H1 (cell line): ENCODE results near the gene DYRK1A. TPM values are rescaled to one million over a fixed set of nuclear protein-coding genes. Genes with fewer than 3 reads are reported as not detected.

ENCODE experiments used
- CTCF ChIA-PET: fragments of 300-600 bp; sonication (Branson Sonifier 250); formaldehyde crosslinking; loops from one replicate; lab custom pipeline; 2021; ENCODE audit not compliant: partially characterized antibody; lab: Charles Lee
- POLR2A ChIA-PET: fragments of 300-600 bp; sonication (Branson Sonifier 250); formaldehyde crosslinking; loops from one replicate; lab custom pipeline; 2021; ENCODE audit warnings: inconsistent platforms; ENCODE audit not compliant: partially characterized antibody; lab: Charles Lee
- DNase-seq, 2 experiments: peaks; one replicate each; pipeline versions ENCODE4 v3.0.0 to v3.0.0-alpha.2; 2010 to 2022; ENCODE audit warnings: low spot score in 2 of 2, low read depth in 1 of 2, mixed read lengths in 1 of 2
- FAIRE-seq: peaks from 2 replicates; lab custom pipeline; 2011; peaks lifted over from hg19 to GRCh38; lab: Jason Lieb, UNC
- H2AFZ ChIP-seq: 2 replicates; pipeline ENCODE4 v1.8.1; 2012; ENCODE audit warnings: low read length, inconsistent platforms
- H2AK5ac ChIP-seq: 2 replicates; pipeline ENCODE4 v1.6.1; 2013; ENCODE audit warnings: low read depth, low read length
- H2BK120ac ChIP-seq: replicated peaks from 2 replicates; pipeline ENCODE3; 2013; ENCODE audit warnings: low read depth, low read length, inconsistent platforms
- H2BK12ac ChIP-seq: 2 replicates; pipeline ENCODE4 v1.6.1; 2013; ENCODE audit warnings: low read depth, low read length
- H2BK15ac ChIP-seq: 2 replicates; pipeline ENCODE4 v1.6.1; 2013; ENCODE audit warnings: low read length
- H2BK20ac ChIP-seq: 2 replicates; pipeline ENCODE4 v1.6.1; 2013; ENCODE audit warnings: low read length
- H2BK5ac ChIP-seq: 2 replicates; pipeline ENCODE4 v1.6.1; 2013; ENCODE audit warnings: low read depth, low read length
- H3K14ac ChIP-seq: 2 replicates; pipeline ENCODE4 v1.6.1; 2013; ENCODE audit warnings: inconsistent platforms; ENCODE audit not compliant: insufficient read length
- H3K18ac ChIP-seq: 2 replicates; pipeline ENCODE4 v1.6.1; 2013; ENCODE audit warnings: low read length; ENCODE audit errors: extremely low read depth
- H3K23ac ChIP-seq: 2 replicates; pipeline ENCODE4 v1.6.1; 2013; ENCODE audit warnings: inconsistent platforms; ENCODE audit not compliant: insufficient read length
- H3K23me2 ChIP-seq: 2 replicates; pipeline ENCODE4 v1.6.1; 2013; ENCODE audit warnings: low read depth, low read length
- H3K27ac ChIP-seq: 2 replicates; pipeline ENCODE4 v1.6.1; 2011; ENCODE audit warnings: low read depth, low read length, inconsistent platforms
- H3K27me3 ChIP-seq, 4 experiments: replicated peaks in 1 of 4; 1 replicate in 1 of 4; 2 replicates in 3 of 4; pipeline versions ENCODE4 v1.6.1 to v1.8.1; 2011 to 2013; ENCODE audit warnings: low read length in 3 of 4, mild to moderate bottlenecking in 3 of 4, inconsistent platforms in 2 of 4, mixed read lengths in 2 of 4, moderate library complexity in 1 of 4; ENCODE audit not compliant: control insufficient read depth in 3 of 4, insufficient read depth in 3 of 4; ENCODE audit errors: extremely low read depth in 1 of 4
- H3K36me3 ChIP-seq, 4 experiments: 2 replicates each; pipeline versions ENCODE4 v1.6.1 to v1.8.1; 2011 to 2013; ENCODE audit warnings: mild to moderate bottlenecking in 4 of 4, low read length in 3 of 4, moderate library complexity in 2 of 4, control low read depth in 1 of 4, inconsistent platforms in 1 of 4; ENCODE audit not compliant: insufficient read depth in 4 of 4, control insufficient read depth in 2 of 4
- H3K4ac ChIP-seq: replicated peaks from 2 replicates; pipeline ENCODE3; 2013; ENCODE audit warnings: low read length, low read depth, mixed read lengths, inconsistent platforms; ENCODE audit not compliant: insufficient read length
- H3K4me1 ChIP-seq, 4 experiments: replicated peaks in 1 of 4; 1 replicate in 1 of 4; 2 replicates in 3 of 4; pipeline versions ENCODE4 v1.6.1 to v1.8.1; 2011 to 2013; ENCODE audit warnings: low read length in 3 of 4, inconsistent platforms in 2 of 4, mixed read lengths in 1 of 4; ENCODE audit not compliant: insufficient read depth in 4 of 4, control insufficient read depth in 3 of 4
- H3K4me2 ChIP-seq, 2 experiments: 2 replicates each; pipeline versions ENCODE4 v1.6.1 to v1.8.1; 2011 to 2013; ENCODE audit warnings: low read depth in 2 of 2, low read length in 2 of 2, control low read depth in 1 of 2, inconsistent platforms in 1 of 2, mild to moderate bottlenecking in 1 of 2; ENCODE audit not compliant: insufficient read depth in 1 of 2
- H3K4me3 ChIP-seq, 4 experiments: fragments of 200-600, 300-600 bp in 1 of 4; sonication (generic), shearing (Covaris generic), sonication (Bioruptor Twin) in 1 of 4; 2 replicates each; pipeline versions ENCODE4 v1.5.1 to v1.8.1; 2011 to 2016; ENCODE audit warnings: low read length in 4 of 4, low read depth in 3 of 4, control low read depth in 2 of 4, inconsistent platforms in 2 of 4, mild to moderate bottlenecking in 2 of 4, mixed read lengths in 1 of 4, moderate library complexity in 1 of 4; ENCODE audit not compliant: insufficient read depth in 2 of 4; ENCODE audit errors: extremely low read depth in 1 of 4
- H3K56ac ChIP-seq: replicated peaks from 2 replicates; pipeline ENCODE3; 2013; ENCODE audit warnings: low read depth, mild to moderate bottlenecking, mixed read lengths, low read length, inconsistent platforms; ENCODE audit not compliant: insufficient read length
- H3K79me1 ChIP-seq: 2 replicates; pipeline ENCODE4 v1.6.1; 2013; ENCODE audit warnings: low read depth, low read length, control low read depth
- H3K79me2 ChIP-seq, 2 experiments: 2 replicates each; pipeline versions ENCODE4 v1.6.1 to v1.8.1; 2012 to 2013; ENCODE audit warnings: low read length in 2 of 2, mild to moderate bottlenecking in 2 of 2, inconsistent platforms in 1 of 2; ENCODE audit not compliant: insufficient read depth in 2 of 2, control insufficient read depth in 1 of 2
- H3K9ac ChIP-seq, 4 experiments: replicated peaks in 1 of 4; 1 replicate in 1 of 4; 2 replicates in 3 of 4; pipeline versions ENCODE4 v1.6.1 to v1.8.1; 2011 to 2013; ENCODE audit warnings: low read depth in 3 of 4, low read length in 3 of 4, control low read depth in 2 of 4, mild to moderate bottlenecking in 2 of 4, moderate library complexity in 2 of 4, inconsistent platforms in 1 of 4; ENCODE audit errors: extremely low read depth in 1 of 4
- H3K9me3 ChIP-seq, 2 experiments: 2 replicates each; pipeline versions ENCODE4 v1.6.1 to v1.8.1; 2012 to 2013; ENCODE audit warnings: mild to moderate bottlenecking in 2 of 2, moderate library complexity in 2 of 2, control low read depth in 1 of 2, inconsistent platforms in 1 of 2, low read depth in 1 of 2, low read length in 1 of 2, mixed read lengths in 1 of 2; ENCODE audit not compliant: insufficient read depth in 2 of 2
- H4K20me1 ChIP-seq, 2 experiments: replicated peaks in 1 of 2; 2 replicates each; pipeline versions ENCODE3 to v1.8.1; 2011 to 2013; ENCODE audit warnings: inconsistent platforms in 2 of 2, low read length in 2 of 2, mild to moderate bottlenecking in 1 of 2; ENCODE audit not compliant: insufficient read depth in 2 of 2, control insufficient read depth in 1 of 2
- H4K5ac ChIP-seq: 2 replicates; pipeline ENCODE4 v1.6.1; 2013; ENCODE audit warnings: low read length, low read depth, mixed read lengths, inconsistent platforms; ENCODE audit not compliant: insufficient read length
- H4K8ac ChIP-seq: 2 replicates; pipeline ENCODE4 v1.8.0; 2013; ENCODE audit warnings: mild to moderate bottlenecking, moderate library complexity, low read length, inconsistent platforms; ENCODE audit not compliant: insufficient read depth; ENCODE audit errors: extremely low read depth
- H4K91ac ChIP-seq: replicated peaks from 2 replicates; pipeline ENCODE3; 2013; ENCODE audit warnings: low read length, mixed read lengths, inconsistent platforms; ENCODE audit not compliant: insufficient read length
- EP300 ChIP-seq, 2 experiments: IDR thresholded peaks; 1 replicate in 1 of 2; 2 replicates in 1 of 2; pipeline ENCODE4 v1.6.1; 2011 to 2012; ENCODE audit warnings: low read depth in 2 of 2, low read length in 2 of 2, mild to moderate bottlenecking in 2 of 2, borderline replicate concordance in 1 of 2, inconsistent platforms in 1 of 2, moderate library complexity in 1 of 2
- GTF2F1 ChIP-seq: IDR thresholded peaks from 2 replicates; pipeline ENCODE4 v1.6.1; 2012; ENCODE audit warnings: low read depth, low read length, improper control_type of control experiment, borderline replicate concordance
- NRF1 ChIP-seq: IDR thresholded peaks from 2 replicates; pipeline ENCODE4 v1.6.1; 2011; ENCODE audit warnings: mild to moderate bottlenecking, low read depth, low read length, improper control_type of control experiment
- RAD21 ChIP-seq, 2 experiments: IDR thresholded peaks in 1 of 2; conservative IDR thresholded peaks in 1 of 2; 2 replicates each; pipeline ENCODE4 v1.6.1; 2011; ENCODE audit warnings: low read depth in 2 of 2, low read length in 2 of 2, improper control_type of control experiment in 1 of 2, inconsistent platforms in 1 of 2, mild to moderate bottlenecking in 1 of 2, moderate library complexity in 1 of 2
- SAP30 ChIP-seq: fragments of 300-600 bp; sonication (generic); IDR thresholded peaks from 2 replicates; pipeline ENCODE4 v1.7.1; 2012; ENCODE audit warnings: low read length, moderate library complexity, mild to moderate bottlenecking, inconsistent platforms; ENCODE audit not compliant: insufficient read depth, insufficient replicate concordance
- SIX5 ChIP-seq: IDR thresholded peaks from 2 replicates; pipeline ENCODE4 v1.6.1; 2011; ENCODE audit warnings: mild to moderate bottlenecking, low read depth, low read length
- USF2 ChIP-seq: IDR thresholded peaks from 2 replicates; pipeline ENCODE4 v1.6.1; 2011; ENCODE audit warnings: low read length, improper control_type of control experiment
- YY1 ChIP-seq: IDR thresholded peaks from 2 replicates; pipeline ENCODE4 v1.6.1; 2011; ENCODE audit warnings: low read depth, mild to moderate bottlenecking, low read length
- WGBS, 2 experiments: shearing (Covaris generic) in 1 of 2; methylation state at CpG; one replicate each; pipeline versions ENCODE4 v1.1.6 to v1.1.7; 2013 to 2015; ENCODE audit warnings: low lambda C conversion rate in 2 of 2, mixed read lengths in 2 of 2, inconsistent platforms in 1 of 2, low coverage in 1 of 2, missing lambda C conversion rate in 1 of 2; ENCODE audit not compliant: insufficient replicate concordance in 2 of 2, insufficient coverage in 1 of 2, insufficient read length in 1 of 2; ENCODE audit errors: extremely low coverage in 1 of 2, missing lambda C conversion rate in 1 of 2; 5-methylcytosine and 5-hydroxymethylcytosine counted together
- polyA plus RNA-seq, 7 experiments: library from polyadenylated mRNA; depleted of rRNA in 3 of 7; stranded (reverse) in 5 of 7; unstranded in 2 of 7; fragments of >200 nt in 5 of 7; fragments of 200-250 nt in 2 of 7; gene quantifications; 1 replicate in 5 of 7; 2 replicates in 1 of 7; 4 replicates in 1 of 7; pipeline versions ENCODE4 v1.2.1 to v1.2.3, GENCODE V29; 2011 to 2013; ENCODE audit warnings: missing spikeins in 2 of 7, mixed read lengths in 2 of 7
- total RNA-seq: library from RNA; stranded (reverse); fragmentation: NEBNext Ultra II Directional; extraction: Animal tissue kit (Norgen Biotek cat#: 25700); gene quantifications from 2 replicates; pipeline ENCODE4 v1.2.1, GENCODE V29; 2021

Gene DYRK1A
- total and polyA plus RNA-seq, 2 of the 8 experiments (the other 6 are each of a cell fraction or from before 2014, with no cell fraction given): 61.1 to 62.2 TPM

GRCh38 chr21:37450445-37450941 lies 83.9 kb downstream of the DYRK1A start:
- FAIRE-seq: no peak
- POLR2A ChIA-PET: interaction anchor here (1.0 to 1.4 kb wide), 3 partner anchors 13 to 19 kb away, joined by 3 read pairs; no protein-coding TSS in a partner anchor
- H4K20me1 ChIP-seq: peaks cover 32 to 36% of the 10 kb centered on the region in 2 experiments
- TF ChIP-seq RAD21 (IDR thresholded peaks at IDR 0.05 in 1 of 2, conservative IDR thresholded peaks at IDR 0.05 in 1 of 2; ENCODE audit: low read depth in 2 of 2, low read length in 2 of 2): no peak
- TF ChIP-seq NRF1: no peak
- no peak for TF ChIP-seq SAP30
- no peak for TF ChIP-seq GTF2F1
- no peak for TF ChIP-seq USF2
- no peak for TF ChIP-seq YY1
- no peak for TF ChIP-seq EP300 (IDR thresholded peaks at IDR 0.05; ENCODE audit: borderline replicate concordance in 1 of 2, low read depth in 2 of 2, low read length in 2 of 2)
- no peak for TF ChIP-seq SIX5

More at GRCh38 chr21:37450445-37450941, 83.9 kb downstream of the DYRK1A start:
- no peak overlapping the region for H2AK5ac ChIP-seq
- no peak overlapping the region; a peak in 1 of 4 replicates for H3K4me2 ChIP-seq
- H2BK5ac ChIP-seq: no peak overlapping the region
- H3K9me3 ChIP-seq: no peaks in the 10 kb centered on the region
- peaks cover 21 to 99% of the 10 kb centered on the region in 2 experiments for H3K79me2 ChIP-seq
- H3K56ac ChIP-seq: no peak overlapping the region
- CTCF ChIA-PET: interaction anchor here (0.6 to 2.5 kb wide), 6 partner anchors 9 to 261 kb away, joined by 3 to 11 read pairs (median 4); no protein-coding TSS in a partner anchor
- no peak overlapping the region for H3K27ac ChIP-seq
- H4K8ac ChIP-seq: no peak overlapping the region
- H3K4me1 ChIP-seq: peaks cover 2 to 21% (median 15%) of the 10 kb centered on the region in 4 experiments; a peak in 6 of 7 replicates
- H3K23ac ChIP-seq: no peak overlapping the region
- H4K91ac ChIP-seq: no peak overlapping the region
- peaks cover 0 to 4% (median 0%) of the 10 kb centered on the region in 4 experiments; a peak in 2 of 8 replicates for H3K36me3 ChIP-seq
- H3K4me3 ChIP-seq: no peak overlapping the region
- 83% methylated on average over 4 of the region's 4 CpGs; no CpG with 5 or more reads in 1 of the 2 experiments for WGBS, 2 experiments
- H3K18ac ChIP-seq: no peak overlapping the region
- H4K5ac ChIP-seq: no peak overlapping the region
- DNase-seq: no peak
- no peak overlapping the region for H2BK20ac ChIP-seq
- H3K79me1 ChIP-seq: peaks cover 8% of the 10 kb centered on the region; the same call in 1 of the 2 replicates
- no peaks in the 10 kb centered on the region for H3K23me2 ChIP-seq
- no peaks in the 10 kb centered on the region for H3K27me3 ChIP-seq
- H3K14ac ChIP-seq: no peak overlapping the region
- no peak overlapping the region for H2BK15ac ChIP-seq
- H3K9ac ChIP-seq: no peak overlapping the region
- no peak overlapping the region for H2BK12ac ChIP-seq
- H2AFZ ChIP-seq: no peak overlapping the region
- no peak overlapping the region for H2BK120ac ChIP-seq
- no peak overlapping the region for H3K4ac ChIP-seq
